GM21367 (cell line): Measurements from ENCODE around the gene WDFY4.

Experiments
- ATAC-seq: cut with Tn5 transposase; IDR thresholded peaks from one replicate; pipeline ENCODE4 v1.9.1; 2021; ENCODE audit not compliant: unreplicated experiment

Gene WDFY4

DNA sequence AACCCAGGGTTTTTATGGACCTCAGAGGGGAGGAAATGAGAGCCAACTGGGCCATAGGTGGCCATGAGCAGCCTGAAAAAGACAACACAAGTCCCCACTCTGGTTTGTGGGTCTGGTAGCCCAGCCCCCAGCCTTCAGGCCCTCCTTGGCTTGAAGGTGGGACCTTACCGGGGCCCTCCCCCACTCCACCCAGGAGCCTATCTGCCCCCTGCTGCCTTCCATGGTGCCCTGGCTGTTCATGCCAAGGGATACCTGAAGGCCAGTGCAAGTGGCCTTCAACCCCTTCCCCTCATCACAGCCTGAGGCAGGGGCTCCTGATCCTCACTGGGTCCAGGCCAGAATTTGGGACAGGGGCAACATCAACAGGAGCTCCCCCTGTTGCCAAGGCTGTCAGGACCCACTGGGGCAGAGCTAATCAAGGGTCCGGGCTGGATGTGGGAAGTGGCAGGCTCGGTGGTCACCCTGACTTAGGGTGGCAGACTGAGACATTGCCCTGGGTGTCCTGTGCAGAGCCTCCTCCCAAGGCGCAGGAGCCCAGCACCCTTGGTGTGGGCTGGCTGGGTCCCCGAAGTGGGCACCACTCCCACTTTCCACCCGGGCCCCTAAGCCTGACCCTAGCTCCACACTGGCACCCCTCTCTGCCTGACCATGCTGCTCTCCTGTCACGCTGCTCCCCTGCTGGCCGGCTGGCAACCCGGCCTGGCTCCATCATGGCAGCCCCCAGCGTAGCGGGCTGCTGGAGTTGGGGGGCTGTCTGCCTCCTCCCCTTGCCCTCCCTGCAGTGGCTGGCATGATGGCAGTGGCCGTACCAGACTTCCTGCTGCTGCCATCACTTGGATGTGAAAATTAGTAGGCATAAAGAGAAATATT is 6.4 kb downstream of the WDFY4 start:
- ATAC-seq, result no peak

DNA sequence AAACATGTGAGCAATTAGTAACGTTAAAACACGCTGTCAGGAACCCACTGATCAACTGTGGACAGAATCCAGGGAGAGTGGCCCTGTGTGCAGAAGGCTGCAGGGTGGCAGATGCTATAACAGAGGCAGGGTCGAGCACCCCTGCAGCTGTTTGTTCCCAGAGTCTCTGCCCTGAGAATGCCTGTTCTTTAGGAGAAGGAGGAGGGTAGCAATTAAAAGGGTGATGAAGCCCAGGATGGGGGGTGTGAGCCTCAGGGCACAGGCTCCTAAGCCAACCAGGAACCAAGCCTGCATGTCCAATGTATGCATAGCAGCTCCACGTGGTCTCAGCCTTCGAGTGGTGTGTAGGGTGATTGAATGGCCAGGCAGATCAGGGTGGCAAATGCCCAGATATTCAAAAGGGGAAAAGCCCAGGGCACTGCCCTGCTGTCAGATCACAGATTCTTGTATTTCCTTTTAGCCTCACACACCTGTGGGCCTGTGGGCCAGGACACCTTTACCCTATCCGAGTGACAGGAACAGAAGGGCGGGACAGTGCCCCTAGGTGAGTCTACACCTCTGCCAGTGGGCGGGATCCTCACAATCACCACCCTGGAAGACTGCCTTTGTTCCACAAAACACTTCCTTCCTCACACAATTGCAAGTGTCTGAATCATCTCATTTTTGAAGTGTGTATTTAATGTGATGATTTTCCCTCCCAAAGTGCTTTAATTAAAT is 7.3 kb downstream of the WDFY4 start:
- no peak for ATAC-seq

DNA sequence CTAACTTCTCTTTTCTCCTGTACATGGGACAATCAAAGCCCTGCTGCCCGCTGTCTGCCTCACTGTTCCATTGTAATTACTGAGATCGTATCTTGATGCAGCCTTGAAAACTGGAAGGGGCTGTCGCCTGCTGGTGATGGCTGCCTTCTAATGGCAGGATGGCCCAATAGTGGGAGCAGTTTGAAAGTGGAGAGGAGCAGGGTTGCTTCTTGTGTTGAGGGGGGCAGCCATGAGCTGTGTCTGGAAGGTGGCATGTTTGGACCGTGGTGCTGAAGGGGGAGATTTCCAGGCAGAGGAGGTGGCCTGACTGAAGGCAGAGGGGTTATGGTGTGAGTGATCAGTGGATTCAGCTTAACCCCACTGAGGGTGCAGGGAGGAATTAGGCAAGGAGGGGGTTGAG is 8.1 kb downstream of the WDFY4 start:
- no peak for ATAC-seq

DNA sequence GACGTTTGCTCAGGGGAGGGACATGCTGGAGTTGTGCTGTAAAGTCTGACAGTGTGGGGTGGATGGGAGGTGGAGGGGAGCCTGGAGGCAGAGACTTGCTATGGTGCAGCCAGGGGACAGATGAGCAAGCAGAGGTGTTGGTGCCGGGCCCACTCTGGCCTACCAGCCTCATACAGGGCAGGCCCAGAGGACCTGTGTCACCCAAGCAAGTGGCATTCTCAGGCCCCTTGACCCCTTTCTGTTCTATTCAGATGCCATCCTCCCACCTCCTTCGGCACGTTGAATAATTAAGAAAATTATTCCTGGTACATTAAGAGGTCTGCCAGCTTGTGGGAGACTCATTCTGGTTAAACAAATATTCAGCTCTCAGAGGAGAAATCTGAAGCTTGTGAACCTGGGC is 8.5 kb downstream of the WDFY4 start:
- ATAC-seq, result no peak

DNA sequence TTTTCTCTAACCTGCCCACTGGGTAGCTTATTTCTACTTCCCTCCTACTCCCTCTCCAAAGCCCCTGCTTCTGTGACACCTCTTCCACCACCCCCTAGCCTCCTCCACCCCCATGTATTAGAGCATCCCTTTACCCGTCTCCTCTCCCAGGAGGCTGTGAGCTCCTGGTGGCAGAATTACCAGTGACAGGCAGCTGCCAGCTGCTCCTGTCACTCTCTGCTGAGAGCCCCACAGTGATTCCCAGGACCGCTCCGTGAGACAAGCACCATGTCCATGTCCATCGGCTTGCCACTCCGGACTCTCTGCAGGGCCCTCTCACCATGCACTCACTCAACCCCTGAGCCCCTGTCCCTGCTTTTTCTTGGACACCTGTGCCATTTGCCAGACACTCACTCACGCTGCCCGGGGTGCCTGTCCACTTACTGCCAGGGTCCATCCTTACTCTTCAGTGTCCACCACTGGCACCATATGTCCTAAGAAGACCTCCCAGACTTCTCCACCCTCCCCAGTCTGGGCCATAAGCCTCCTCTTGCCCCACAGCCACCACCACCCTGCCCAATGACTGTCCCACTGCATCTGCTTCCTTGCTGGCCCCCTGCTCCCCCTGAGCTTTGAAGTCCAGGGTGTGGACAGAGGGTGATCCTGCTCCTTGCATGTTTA is 9.8 kb downstream of the WDFY4 start:
- no peak for ATAC-seq

DNA sequence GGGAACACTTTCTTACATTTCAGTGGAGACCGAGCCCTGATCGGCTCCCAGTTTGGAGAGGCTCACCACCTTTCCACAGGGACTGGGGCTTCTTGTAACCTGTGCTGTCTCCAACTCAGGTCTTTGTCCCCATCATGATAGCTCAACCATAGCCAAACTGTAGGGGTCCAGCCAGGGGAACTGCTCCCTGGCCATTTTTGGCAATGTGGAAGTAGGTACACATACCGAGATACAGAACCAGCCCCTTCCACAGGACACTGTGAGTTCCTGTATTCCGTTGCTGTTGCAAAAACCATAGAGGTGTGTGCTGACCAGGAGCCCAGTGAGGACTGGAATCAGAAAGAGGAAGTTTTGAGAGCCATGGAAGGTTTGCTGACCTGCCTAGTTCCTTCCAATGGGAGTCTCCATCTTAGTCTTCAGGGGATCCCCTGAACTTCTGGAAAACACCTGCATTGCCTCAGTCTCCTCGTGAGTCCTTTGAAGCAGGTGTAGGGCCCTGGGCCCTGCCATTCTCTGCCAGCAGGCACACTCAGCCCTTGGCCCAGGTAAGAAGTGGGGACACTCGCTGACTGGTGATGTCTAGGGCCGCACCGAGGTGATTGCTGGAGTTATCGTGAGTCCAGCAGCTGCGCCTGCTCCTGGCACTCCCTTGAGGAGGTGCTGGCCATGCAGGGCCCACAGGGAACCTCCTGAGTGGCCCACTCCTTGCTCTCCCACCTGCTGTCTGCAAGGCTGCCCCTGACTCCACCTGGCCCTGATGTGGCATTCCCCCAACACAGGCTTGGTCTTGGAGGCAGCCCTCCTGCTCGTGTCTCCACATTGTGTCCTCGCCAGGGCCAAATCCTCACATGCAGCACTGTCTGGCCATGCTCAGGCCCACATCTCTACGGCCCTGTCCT is 11.2 kb downstream of the WDFY4 start:
- no peak for ATAC-seq

DNA sequence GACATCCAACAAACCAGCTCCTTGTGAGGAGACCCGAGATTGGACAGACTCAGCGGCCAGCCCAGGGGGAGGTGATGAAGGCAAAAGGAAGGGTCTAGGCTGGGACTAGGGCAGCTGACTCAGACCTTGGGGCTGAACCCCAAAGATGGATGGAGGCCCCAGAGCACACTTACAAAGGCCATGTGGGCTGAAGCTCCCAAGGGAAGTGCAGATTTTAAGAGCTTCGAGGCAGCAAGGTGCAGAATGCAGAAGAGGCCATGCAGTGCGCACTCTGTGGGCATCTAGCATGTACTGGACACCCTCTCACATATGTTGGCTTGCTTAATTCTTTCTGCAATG is 11.8 kb downstream of the WDFY4 start:
- ATAC-seq, result no peak

DNA sequence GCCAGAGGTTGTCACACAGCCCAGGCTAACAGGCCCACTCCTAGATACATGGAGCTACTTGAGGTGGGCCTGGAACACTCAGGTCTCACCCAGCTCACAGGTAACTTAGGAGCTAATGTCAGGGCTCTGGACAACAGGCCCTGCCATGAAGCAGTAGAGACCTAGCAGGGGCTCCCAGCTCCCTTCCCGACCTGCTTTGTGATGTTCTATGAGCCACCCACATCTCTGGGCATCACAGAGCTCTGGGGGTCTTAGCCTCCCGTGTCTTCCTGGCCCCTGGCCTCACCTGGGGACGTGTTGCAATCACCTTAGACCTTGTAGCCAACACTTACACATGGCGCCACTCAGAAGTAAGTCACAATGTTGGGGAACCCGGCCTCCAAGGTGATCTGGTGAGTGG is 12.4 kb downstream of the WDFY4 start:
- ATAC-seq, result no peak

DNA sequence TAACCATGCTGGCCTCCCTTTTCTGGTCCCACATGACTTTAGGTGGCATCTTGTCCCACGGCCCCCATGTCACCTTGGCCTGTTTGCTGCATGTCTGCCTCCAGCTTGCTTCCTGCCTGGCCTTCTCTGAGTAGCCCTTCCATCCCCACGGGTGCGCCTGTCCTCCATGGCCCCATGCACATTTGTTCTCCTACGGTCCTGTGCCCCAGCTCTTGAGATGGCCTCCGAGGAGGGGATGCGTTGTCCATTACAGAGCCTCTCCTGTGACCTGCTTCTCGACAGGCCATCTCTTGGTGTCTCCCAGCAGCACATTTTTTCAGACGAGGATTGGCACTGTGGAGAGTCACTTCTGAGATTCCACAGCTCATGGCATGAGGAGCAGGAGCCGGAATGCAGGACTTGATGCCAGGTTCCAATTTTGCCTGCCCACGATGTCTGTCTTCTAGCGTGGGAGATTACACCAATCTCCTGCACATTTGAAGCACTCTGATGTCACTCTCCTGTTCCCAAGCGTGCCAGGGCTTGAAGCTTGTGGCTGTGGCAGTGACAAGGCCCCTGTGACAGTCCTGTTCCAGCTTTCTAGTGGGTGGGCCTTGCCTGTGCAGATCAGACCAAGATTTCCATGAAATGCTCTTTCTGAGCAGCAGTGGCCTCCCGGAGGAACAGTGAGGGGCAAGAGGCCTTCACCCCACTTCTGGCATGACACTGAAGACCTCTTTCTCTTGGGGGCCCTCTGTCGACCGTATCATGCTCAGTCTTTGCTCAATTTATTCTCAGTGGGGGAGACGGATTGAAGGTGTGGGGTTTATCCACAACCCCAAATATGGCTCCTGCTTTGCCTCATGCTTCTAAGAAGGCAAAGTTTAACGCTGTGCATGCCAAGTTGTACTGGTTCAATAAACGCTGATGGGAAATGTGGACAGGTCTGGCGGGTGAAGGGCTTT is 13.4 kb downstream of the WDFY4 start:
- ATAC-seq, result no peak

DNA sequence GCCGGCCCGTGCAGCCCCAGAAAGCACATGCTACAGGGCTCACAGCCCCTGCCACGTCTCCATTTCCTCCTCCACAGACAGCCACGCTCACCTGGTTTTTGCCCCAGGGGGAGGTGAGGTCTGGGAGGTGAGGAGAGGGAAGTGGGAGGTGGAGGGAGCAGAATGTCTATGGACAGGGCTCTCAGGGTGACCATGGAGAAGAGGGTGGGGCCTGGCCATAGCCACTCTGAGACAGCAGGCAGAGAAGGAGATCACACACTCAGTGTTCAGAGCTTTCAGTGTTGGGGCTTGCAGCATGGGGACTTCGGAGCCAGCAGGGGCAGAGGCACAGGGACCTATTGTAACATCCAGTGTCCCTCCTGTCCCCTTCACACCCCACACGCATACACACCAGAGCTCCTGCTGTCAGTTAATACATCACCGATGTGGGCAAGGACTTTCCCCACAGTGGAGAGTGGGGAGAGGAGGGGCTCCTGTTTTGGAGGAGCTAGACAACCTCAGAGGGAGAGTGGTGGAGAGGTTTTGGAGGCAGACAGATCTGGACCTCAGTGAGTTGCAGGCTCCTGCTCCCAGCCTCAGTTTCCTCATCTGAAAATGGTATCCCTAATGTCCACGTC is 14.4 kb downstream of the WDFY4 start:
- no peak for ATAC-seq

DNA sequence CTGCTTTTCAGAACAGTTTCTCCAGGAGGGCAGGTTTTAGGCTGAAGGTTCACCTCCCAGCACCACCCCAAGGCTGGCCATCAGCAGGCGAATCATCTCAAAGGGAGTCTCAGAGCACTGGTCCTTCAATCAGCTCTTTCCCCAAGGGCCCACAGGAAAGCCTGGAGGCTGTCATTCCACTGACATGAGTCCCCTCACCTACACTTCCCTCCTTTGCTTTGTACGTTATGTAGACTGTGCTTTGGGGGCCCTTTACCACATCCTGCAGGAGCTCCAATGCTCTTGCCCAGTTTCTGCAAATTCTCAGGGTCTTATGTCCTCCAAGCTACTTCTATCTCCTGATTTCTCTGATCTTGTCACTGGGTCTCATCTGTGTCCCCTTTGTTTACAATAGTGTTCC is 15.4 kb downstream of the WDFY4 start:
- ATAC-seq, result no peak

DNA sequence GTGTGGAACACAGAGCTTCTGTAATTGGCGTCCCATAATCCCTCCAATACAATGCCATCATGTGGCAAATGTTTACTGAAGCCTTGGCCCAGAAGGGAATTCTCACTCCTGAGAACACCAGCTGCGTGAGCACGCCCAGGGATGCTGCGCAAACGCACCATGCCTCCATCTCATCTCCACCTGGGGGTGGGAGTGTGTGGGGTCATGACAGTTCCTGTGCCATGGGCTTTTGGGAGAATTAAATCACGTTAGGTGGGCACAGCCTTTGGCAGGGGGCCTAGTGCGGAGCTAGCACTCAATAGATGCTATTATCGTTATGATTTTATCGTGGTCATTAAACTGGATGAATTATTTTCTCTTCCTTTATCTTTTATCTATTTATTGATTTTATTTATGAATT is 15.8 kb downstream of the WDFY4 start:
- ATAC-seq, result no peak

DNA sequence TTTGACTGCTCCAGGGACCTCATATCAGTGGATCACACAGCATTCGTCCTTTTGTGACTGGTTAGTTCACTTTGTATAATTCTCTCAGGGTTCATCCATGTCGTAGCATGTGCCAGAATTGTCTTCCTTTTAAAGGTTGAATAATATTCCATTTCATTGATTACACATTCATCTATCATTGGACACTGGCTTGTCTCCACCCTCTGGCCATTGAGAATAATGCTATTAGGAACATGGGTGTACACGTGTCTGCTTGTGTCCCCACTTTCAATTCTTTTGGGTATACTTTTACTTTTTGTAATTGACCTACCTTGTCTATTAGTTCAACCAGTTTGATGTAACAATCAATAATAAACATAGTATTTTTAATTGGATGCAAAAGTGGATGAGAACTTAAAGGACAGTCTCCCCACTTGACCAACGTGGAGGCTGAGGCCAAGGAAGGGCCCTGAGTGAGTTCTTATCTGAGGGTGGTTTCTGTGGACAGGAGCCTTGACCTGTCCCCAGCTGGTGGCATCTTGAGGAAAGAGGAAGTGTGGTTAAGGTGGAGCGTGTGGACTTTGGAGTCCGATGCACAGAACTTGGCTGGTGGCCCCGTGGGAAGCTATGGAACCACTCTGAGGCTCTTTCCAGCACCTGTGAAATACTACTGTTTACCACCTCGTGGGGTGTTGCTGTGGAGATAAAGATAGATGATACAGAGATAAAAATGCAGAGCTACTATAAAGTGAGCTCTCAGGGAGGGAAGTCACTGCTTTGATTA is 16.6 kb downstream of the WDFY4 start:
- ATAC-seq, result no peak

DNA sequence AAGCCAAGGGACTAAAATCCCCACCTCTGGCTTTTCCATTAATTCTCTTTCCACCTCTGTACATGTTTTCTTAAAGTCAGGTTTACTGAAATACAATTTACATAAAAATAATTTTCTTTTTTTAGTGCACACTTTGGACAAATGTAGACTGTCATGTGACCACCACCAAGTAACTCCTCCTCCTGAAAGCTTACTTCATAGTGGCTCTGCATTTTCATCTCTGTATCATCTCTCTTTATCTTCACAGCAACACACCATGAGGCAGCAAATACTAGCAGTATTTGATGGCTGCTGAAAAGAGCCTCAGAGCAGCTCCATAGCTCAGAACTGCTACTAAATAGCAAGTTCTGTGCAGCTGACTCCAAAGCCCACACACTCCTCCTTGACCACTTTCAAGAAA is 17.3 kb downstream of the WDFY4 start:
- no peak for ATAC-seq

DNA sequence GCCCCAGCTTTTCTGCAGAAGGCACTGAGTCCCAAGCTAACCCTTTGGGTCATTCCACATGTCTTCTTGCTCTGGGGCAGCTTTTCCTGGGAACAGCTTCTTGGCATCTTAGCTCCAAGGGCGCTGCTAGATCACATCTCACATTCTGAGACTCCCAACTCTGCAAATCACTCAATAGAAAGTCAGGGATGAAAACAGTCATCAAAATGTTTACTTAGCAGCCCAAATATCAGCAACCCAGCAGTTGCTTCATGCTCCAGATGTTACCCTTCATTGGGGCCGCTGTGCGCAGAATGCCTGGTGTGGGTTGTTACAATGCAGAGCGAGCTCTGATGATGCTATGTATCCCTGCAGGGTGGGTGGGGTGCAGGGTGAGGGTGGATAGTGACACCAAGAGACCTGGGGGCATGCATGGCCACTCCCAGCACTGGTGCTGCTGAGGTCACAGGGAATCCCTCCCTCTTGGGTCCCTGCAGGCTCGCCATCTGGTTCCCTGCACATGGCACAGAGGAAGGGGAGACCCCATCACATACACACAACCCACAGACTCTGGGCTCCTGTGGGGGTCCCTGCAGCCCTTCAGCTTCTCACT is 19.0 kb downstream of the WDFY4 start:
- no peak for ATAC-seq

DNA sequence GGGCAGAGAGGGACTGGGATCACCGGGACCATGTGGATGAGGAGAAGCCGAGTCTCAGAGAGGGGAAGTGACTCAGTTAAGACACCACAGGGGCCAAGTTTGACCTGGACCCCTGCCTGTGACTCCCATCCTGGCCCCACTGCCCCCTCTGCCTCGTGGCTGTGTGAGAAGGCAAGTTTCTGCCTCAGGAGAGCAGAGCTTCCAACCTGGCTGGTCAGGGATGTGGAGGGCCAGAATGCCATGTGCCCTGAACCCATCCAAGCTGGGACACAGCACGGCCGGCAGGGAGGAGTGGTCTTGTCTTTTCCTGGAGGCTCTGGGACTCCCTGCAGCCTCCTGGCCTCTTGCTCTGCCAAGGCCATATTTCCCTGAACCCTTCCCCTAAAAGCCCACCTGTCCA is 19.5 kb downstream of the WDFY4 start:
- no peak for ATAC-seq

DNA sequence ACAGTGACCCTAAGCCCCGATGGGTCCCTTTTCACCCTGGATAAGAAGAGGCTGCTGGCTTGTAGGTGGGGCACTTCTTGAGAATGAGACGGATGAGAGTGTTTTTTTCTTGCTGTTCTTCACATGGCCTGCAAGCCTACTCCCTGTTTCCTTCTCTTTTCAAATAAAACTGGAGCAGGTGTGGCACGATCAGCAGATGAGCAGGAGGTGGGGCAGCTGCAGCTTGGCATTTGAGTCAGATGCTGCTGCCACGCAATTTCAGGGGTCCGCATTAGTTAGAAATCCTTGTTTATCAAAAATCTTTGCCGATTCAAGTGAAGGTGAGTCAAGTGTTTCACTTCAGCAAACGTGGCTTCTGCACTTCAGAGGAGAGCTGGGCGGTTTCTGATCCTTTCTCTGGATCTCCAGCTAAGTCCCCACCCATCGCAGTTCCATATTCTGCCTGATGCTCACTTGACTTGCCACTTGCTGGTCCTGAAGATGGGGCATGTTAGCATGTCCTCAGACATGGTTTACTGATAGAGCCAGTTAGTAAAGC is 20.8 kb downstream of the WDFY4 start:
- no peak for ATAC-seq

DNA sequence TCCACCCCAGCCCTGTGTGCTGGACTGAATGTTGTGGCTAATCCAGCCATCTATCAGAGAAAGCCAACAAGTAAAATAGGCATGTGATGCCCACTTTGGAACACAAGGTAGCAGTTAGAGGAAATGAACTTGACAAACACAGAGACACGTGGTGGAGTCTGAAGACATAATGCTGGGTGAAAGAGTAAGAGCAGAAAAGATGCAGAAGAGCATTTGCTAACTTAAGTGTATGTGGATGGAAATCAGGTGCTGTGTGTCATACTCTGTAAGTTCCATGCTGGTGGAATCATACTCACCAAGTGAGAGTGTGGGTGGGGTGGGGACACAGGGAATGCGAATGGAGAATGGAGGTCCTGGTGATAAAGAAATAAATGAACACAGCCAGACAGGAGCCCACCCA is 22.8 kb downstream of the WDFY4 start:
- no peak for ATAC-seq
